Thyroid gland (tissue), 4 donors: ENCODE data around the gene SCAANT1.

Experiments
- CTCF ChIP-seq, 6 experiments: fragments of 200-600 bp in 3 of 6; fragments of 450-650 bp in 3 of 6; sonication (generic) in 3 of 6; IDR thresholded peaks; one replicate each; pipeline ENCODE4 v1.5.1; 2016 to 2019; ENCODE audit warnings: antibody characterized with exemption in 6 of 6, mild to moderate bottlenecking in 2 of 6, inconsistent platforms in 1 of 6, moderate library complexity in 1 of 6
- POLR2A ChIP-seq, 2 donors: fragments of 450-650 bp; IDR thresholded peaks; one replicate each; pipeline ENCODE4 v1.6.1; 2017; ENCODE audit warnings: antibody characterized with exemption in 2 of 2, mild to moderate bottlenecking in 2 of 2, moderate library complexity in 1 of 2

DNA sequence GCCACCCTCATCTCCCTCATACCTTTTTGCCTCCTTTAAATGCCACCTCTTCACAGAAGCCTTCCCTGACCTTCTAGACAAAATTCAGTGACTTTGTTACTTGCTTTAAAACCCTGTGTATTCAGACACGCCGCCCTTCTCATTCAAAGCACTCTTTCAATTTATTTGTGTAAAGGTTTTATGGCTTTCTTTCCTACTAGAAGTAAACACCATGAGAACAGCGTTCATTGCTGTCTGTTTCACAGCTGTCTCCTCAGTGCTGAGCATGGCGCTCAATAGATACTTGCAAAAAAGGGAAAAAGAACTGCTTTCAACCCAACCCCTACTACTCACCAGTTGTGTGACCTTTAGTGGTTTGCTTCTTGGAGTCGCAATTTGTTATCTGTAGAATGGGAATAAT, 31.5 kb downstream of the SCAANT1 start:
- TF ChIP-seq CTCF (IDR thresholded peaks at IDR 0.05) (no peak), POLR2A (IDR thresholded peaks at IDR 0.05) (no peak)
